ENCODE results near the gene SGSH. TPM values are rescaled to one million over a fixed set of nuclear protein-coding genes. Genes with fewer than 3 reads are reported as not detected.

Gene SGSH
- total RNA-seq, 1 donor from 2014 or later = 47.6 TPM

- intact Hi-C loops (cut with DNase I) = loop anchor here (10.0 kb wide), 1 partner anchor 117 kb away; the partner anchor contains the start of gene EIF4A3
- TF ChIP-seq CTCF (IDR thresholded peaks at IDR 0.05) = no peak
- no peak for TF ChIP-seq POLR2A (IDR thresholded peaks at IDR 0.05)
- TF ChIP-seq POLR2AphosphoS5 (IDR thresholded peaks at IDR 0.05; ENCODE audit: insufficient read depth in 1 of 2, low read depth in 1 of 2) = no peak
- H3K36me3 ChIP-seq = no peaks in the 10 kb centered on the region
- H3K27me3 ChIP-seq = no peaks in the 10 kb centered on the region
- peak overlapping the region in 1 of 2 donors; percentile 89 for H3K4me3 ChIP-seq
- H3K9me3 ChIP-seq = no peaks in the 10 kb centered on the region
- H3K4me1 ChIP-seq = peaks cover 57% of the 10 kb centered on the region
- no peak for DNase-seq (ENCODE audit: extremely low spot score in 2 of 2)
- peak overlapping the region; percentile 99 for H3K27ac ChIP-seq
Measured at GRCh38 chr17:80262291-80262690, 42.2 kb upstream of the SGSH start.

GRCh38 chr17:80261895-80262279 is 41.8 kb upstream of the SGSH start:
- Histone ChIP-seq H3K27ac (peak overlapping the region; percentile 99), H3K27me3 (no peaks in the 10 kb centered on the region), H3K4me1 (peaks cover 57% of the 10 kb centered on the region), H3K9me3 (no peaks in the 10 kb centered on the region), H3K36me3 (no peaks in the 10 kb centered on the region), H3K4me3 (peak overlapping the region; percentile 89 to 100)
- no peak for DNase-seq (ENCODE audit: extremely low spot score in 2 of 2)
- TF ChIP-seq POLR2AphosphoS5 (IDR thresholded peaks at IDR 0.05; ENCODE audit: insufficient read depth in 1 of 2, low read depth in 1 of 2) (no peak), POLR2A (IDR thresholded peaks at IDR 0.05) (no peak), CTCF (IDR thresholded peaks at IDR 0.05) (no peak)
- intact Hi-C loops (cut with DNase I) = loop anchor here (10.0 kb wide), 1 partner anchor 117 kb away; the partner anchor contains the start of gene EIF4A3

- TF ChIP-seq POLR2A (IDR thresholded peaks at IDR 0.05) (no peak), POLR2AphosphoS5 (IDR thresholded peaks at IDR 0.05; ENCODE audit: insufficient read depth in 1 of 2, low read depth in 1 of 2) (peak; percentile 52 to 80)
- Histone ChIP-seq H3K27me3 (no peaks in the 10 kb centered on the region), H3K4me1 (peaks cover 57% of the 10 kb centered on the region), H3K4me3 (peak overlapping the region; percentile 89 to 100), H3K27ac (peak overlapping the region; percentile 99), H3K36me3 (no peaks in the 10 kb centered on the region), H3K9me3 (no peaks in the 10 kb centered on the region)
- DNase-seq (ENCODE audit: extremely low spot score in 2 of 2) = no peak
- intact Hi-C loops (cut with DNase I) = loop anchor here (10.0 kb wide), 1 partner anchor 117 kb away; the partner anchor contains the start of gene EIF4A3
Measured at GRCh38 chr17:80261159-80261894, 41.2 kb upstream of the SGSH start.

GRCh38 chr17:80260791-80261158 is 40.6 kb upstream of the SGSH start, which contains the start of gene RNF213:
Gene RNF213, plus strand, starts transcription at chr17:80260852. Its CDS starts 2,830 bp downstream, at chr17:80263682.
- Histone ChIP-seq H3K36me3 (no peaks in the 10 kb centered on the region), H3K27ac (peak within 1 kb of the TSS; percentile 99), H3K4me1 (peaks cover 57% of the 10 kb centered on the region), H3K4me3 (peak within 1 kb of the TSS; percentile 89 to 100), H3K27me3 (no peaks in the 10 kb centered on the region), H3K9me3 (no peaks in the 10 kb centered on the region)
- TF ChIP-seq POLR2A (IDR thresholded peaks at IDR 0.05) (peak; percentile 50 to 68), CTCF (IDR thresholded peaks at IDR 0.05) (no peak)
- DNase-seq (ENCODE audit: extremely low spot score in 2 of 2) = no peak
- intact Hi-C loops (cut with DNase I) = loop anchor here (10.0 kb wide), 1 partner anchor 116 kb away; the partner anchor contains the start of gene EIF4A3

- peaks cover 53% of the 10 kb centered on the region for H3K4me1 ChIP-seq
- DNase-seq (ENCODE audit: extremely low spot score in 2 of 2) = no peak
- intact Hi-C loops (cut with DNase I) = loop anchor here (10.0 kb wide), 1 partner anchor 115 kb away; the partner anchor contains the start of gene EIF4A3
- H3K4me3 ChIP-seq = peak overlapping the region; percentile 65 to 87
- no peaks in the 10 kb centered on the region for H3K36me3 ChIP-seq
- H3K27ac ChIP-seq = peak overlapping the region; percentile 98
- no peaks in the 10 kb centered on the region for H3K9me3 ChIP-seq
- H3K27me3 ChIP-seq = no peaks in the 10 kb centered on the region
- TF ChIP-seq POLR2A (IDR thresholded peaks at IDR 0.05) = peak in 1 of 2 donors; percentile 27
- TF ChIP-seq CTCF (IDR thresholded peaks at IDR 0.05) = no peak
- TF ChIP-seq POLR2AphosphoS5 (IDR thresholded peaks at IDR 0.05; ENCODE audit: insufficient read depth in 1 of 2, low read depth in 1 of 2) = no peak
Measured at GRCh38 chr17:80260069-80260535, 40.0 kb upstream of the SGSH start.

Data from vagina (tissue), 2 donors.